ENCODE results near the gene CCSER2. TPM values are rescaled to one million over a fixed set of nuclear protein-coding genes. Genes with fewer than 3 reads are reported as not detected.

The CCSER2 gene
- total RNA-seq, 4 donors from 2014 or later = 41.2 to 61.9 (median 47.7) TPM

DNA sequence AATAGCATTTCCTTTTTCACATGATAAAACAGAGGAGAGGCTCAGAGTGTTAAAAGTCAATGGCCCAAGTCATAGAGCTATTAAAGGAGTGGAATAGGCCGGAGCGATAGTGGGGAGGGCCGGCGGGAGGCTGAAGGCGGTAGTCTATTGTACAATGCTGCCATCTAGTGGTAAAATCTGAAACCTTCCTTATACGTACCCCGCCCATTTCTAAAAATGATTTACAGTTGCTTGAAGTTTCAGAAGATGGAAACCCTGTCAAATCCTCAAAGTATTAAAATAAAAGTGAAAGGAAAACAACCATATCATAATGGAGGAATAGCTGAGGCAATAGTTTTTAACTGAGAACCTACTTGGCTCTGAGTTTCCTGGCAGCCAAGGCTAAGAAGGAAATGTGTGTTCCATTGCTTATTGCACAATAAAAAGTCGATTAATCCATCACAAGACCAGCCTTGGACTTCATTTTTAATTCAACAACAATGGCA, 209.1 kb downstream of the CCSER2 start:
- TF ChIP-seq, protein P1, sequence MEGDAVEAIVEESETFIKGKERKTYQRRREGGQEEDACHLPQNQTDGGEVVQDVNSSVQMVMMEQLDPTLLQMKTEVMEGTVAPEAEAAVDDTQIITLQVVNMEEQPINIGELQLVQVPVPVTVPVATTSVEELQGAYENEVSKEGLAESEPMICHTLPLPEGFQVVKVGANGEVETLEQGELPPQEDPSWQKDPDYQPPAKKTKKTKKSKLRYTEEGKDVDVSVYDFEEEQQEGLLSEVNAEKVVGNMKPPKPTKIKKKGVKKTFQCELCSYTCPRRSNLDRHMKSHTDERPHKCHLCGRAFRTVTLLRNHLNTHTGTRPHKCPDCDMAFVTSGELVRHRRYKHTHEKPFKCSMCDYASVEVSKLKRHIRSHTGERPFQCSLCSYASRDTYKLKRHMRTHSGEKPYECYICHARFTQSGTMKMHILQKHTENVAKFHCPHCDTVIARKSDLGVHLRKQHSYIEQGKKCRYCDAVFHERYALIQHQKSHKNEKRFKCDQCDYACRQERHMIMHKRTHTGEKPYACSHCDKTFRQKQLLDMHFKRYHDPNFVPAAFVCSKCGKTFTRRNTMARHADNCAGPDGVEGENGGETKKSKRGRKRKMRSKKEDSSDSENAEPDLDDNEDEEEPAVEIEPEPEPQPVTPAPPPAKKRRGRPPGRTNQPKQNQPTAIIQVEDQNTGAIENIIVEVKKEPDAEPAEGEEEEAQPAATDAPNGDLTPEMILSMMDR (IDR thresholded peaks at IDR 0.05) = peak in 1 of 3 donors; percentile 71
- DNase-seq (ENCODE audit: low spot score) = no peak
- peak; percentile 59 for ATAC-seq (ENCODE audit: low FRiP score)

DNA sequence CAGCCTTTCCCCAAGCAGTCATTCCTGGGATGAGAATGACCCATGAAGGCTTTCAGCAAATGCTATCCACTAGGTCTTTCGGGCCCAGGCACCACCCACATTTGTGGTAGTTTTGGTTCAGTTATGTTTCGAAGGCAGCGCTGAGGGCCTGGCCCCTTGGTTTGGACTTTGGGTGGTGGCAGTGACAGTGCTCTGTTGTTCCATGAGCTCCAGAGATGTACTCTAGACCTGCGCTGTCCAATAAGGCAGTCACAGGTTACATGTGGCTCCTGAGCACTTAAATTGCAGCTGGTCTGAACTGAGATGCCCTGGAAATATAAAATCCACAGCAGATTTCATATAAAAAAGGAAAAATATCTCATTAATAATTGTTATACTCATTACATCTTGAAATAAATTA, 209.6 kb downstream of the CCSER2 start:
- TF ChIP-seq, protein P1 (IDR thresholded peaks at IDR 0.05) = no peak
- no peak for DNase-seq (ENCODE audit: low spot score)
- ATAC-seq (ENCODE audit: low FRiP score) = no peak

DNA sequence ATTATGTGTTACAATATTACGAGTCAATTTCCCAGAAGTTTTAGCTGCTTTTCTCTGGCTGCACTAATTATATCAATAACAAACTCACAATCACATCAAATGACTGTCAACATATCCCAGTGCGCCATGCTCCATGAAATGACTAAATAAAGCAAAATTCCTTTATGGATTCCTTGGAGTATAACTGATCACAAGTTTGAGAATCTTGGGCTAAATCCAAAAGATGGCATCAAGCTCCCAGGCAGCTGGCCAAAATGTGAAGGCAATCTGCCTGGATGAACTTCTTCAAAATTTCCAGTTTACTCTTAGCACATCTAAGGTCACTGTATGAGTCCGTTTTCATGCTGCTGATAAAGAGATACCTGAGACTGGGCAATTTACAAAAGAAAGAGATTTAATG, 210.8 kb downstream of the CCSER2 start:
- DNase-seq (ENCODE audit: low spot score) (no peak), ATAC-seq (ENCODE audit: low FRiP score) (no peak)
- TF ChIP-seq, protein P1 (IDR thresholded peaks at IDR 0.05) = no peak

DNA sequence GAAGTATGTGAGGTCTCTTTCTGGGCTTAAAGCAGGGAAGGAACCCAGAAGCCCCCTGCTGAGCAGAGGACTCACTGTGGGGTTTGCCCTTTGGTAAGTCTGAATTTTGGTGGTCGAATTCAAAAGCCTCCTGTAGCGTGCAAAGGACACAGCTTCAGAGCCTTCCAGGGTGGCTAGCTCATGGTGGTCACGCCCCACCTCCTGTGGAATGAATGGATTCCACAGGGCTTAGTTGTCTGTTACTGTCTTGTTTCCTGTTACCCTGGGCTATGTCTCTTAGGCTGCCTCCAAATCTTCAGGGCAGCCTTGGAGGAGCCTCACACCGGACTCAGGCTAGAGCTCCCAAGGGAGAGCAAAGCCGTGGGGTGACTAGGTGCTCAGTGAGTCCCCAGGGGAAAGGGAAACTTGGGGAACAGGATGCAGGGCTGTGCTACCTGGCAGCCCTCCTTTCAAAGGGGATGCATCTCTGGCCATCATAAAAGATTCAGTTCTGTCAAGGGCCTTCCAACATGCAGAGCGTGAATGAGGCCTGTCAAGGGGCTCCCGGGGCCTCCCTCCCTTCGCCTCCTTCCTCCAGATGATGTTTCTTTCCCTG, 211.7 kb downstream of the CCSER2 start:
- DNase-seq (ENCODE audit: low spot score) = no peak
- peak; percentile 23 for ATAC-seq (ENCODE audit: low FRiP score)
- TF ChIP-seq, protein P1 (IDR thresholded peaks at IDR 0.05) = no peak

DNA sequence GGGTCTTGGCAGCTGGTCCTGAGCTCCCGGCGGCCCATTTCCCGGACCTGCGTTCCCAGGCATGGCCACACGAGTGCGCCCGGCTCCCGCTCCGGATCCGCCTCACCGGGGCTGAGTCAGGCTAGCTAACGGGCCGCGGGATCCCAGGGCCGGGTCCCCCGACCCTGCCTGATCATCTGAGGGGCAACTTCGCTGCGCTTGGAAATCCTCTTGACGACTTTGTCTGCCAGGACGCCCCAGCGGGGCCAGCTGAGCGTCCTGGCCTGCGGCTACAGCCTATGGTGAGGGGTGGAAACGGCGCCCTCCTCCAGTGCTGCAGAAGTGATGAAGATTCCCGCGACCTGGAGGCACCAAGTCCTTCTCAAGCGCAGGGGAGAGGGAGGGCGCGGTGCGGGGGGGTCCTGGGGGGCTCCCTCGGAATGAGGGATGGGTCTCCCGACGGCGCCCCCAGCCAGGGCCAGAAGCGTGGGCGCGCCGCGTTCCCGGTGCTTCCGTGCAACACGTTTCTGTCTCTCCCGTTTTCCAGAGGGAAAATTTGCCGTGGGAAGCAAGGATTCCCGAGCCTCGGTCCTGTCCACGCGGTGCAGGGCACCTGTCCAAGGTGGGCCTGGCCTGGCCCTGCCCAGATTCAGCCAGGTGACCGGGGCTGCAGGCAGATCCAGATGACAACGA, 212.4 kb downstream of the CCSER2 start:
- TF ChIP-seq, protein P1 (IDR thresholded peaks at IDR 0.05) = peak in 1 of 3 donors; percentile 13
- DNase-seq (ENCODE audit: low spot score) (peak; percentile 38), ATAC-seq (ENCODE audit: low FRiP score) (peak; percentile 72)

DNA sequence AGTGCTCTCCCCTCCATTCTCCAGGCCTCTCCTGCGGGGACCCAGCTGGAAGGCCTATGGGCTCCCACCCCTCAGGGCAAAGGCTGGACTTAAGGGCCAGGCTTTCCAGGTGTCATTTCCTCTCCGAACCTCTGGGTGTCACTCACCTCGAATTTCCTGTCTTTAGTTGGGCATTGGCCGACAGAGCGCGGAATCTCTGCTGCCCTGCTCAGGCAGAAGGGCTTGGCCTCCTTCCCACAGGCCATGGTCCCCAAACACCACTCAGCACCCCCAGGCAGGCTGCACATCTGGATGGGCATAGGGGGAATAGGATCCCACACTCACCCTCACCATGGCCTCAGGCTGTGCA, 212.9 kb downstream of the CCSER2 start:
- TF ChIP-seq, protein P1 (IDR thresholded peaks at IDR 0.05) = no peak
- DNase-seq (ENCODE audit: low spot score) (no peak), ATAC-seq (ENCODE audit: low FRiP score) (no peak)

All from omental fat pad (tissue), 4 donors.